ENCODE data around the gene DNAJB12.

DNAJB12 gene

GRCh38 chr10:72306215-72306760, 48.4 kb downstream of the DNAJB12 start:
- H3K27ac ChIP-seq (ENCODE audit: low read length): peak overlapping the region; percentile 71
- TF ChIP-seq CTCF (IDR thresholded peaks at IDR 0.05; ENCODE audit: borderline replicate concordance, extremely low read depth, low read length, poor library complexity, severe bottlenecking) (no peak), EZH2 (IDR thresholded peaks at IDR 0.05; ENCODE audit: borderline replicate concordance, low read depth, low read length, severe bottlenecking) (no peak)
- H3K4me2 ChIP-seq (ENCODE audit: insufficient read depth, low read length): no peak overlapping the region
- H3K36me3 ChIP-seq (ENCODE audit: insufficient read depth, low read length): no peaks in the 10 kb centered on the region
- H3K4me3 ChIP-seq (ENCODE audit: low read depth in 1 of 2, low read length in 2 of 2): no peak overlapping the region
- no peaks in the 10 kb centered on the region for H4K20me1 ChIP-seq (ENCODE audit: insufficient read depth, low read length)
- H3K4me1 ChIP-seq (ENCODE audit: insufficient read depth, low read length): peaks cover 87% of the 10 kb centered on the region
- H3K9me3 ChIP-seq (ENCODE audit: insufficient read depth, low read length, severe bottlenecking): no peaks in the 10 kb centered on the region
- no peak overlapping the region for H3K9ac ChIP-seq (ENCODE audit: low read depth, low read length)
- no peaks in the 10 kb centered on the region for H3K27me3 ChIP-seq (ENCODE audit: insufficient read depth, low read length, poor library complexity)
- H3K79me2 ChIP-seq (ENCODE audit: insufficient read depth, low read length): peaks cover 12% of the 10 kb centered on the region; the same call in 1 of the 2 replicates
- DNase-seq: no peak
- ATAC-seq (ENCODE audit: insufficient read depth, low read depth): no peak
- no peak overlapping the region for H2AFZ ChIP-seq (ENCODE audit: low read depth, low read length)

GRCh38 chr10:72303424-72304128, 51.1 kb downstream of the DNAJB12 start:
- Histone ChIP-seq H3K36me3 (ENCODE audit: insufficient read depth, low read length) (no peaks in the 10 kb centered on the region), H3K9ac (ENCODE audit: low read depth, low read length) (peak overlapping the region; percentile 65), H2AFZ (ENCODE audit: low read depth, low read length) (no peak overlapping the region), H4K20me1 (ENCODE audit: insufficient read depth, low read length) (no peaks in the 10 kb centered on the region), H3K27me3 (ENCODE audit: insufficient read depth, low read length, poor library complexity) (no peaks in the 10 kb centered on the region), H3K4me3 (ENCODE audit: low read depth in 1 of 2, low read length in 2 of 2) (peak overlapping the region in 1 of 2 experiments; percentile 0; a peak in 1 of 4 replicates), H3K27ac (ENCODE audit: low read length) (peak overlapping the region; percentile 88), H3K4me2 (ENCODE audit: insufficient read depth, low read length) (peak overlapping the region; percentile 60; the same call in 1 of the 2 replicates), H3K4me1 (ENCODE audit: insufficient read depth, low read length) (peaks cover 76% of the 10 kb centered on the region), H3K79me2 (ENCODE audit: insufficient read depth, low read length) (peaks cover 12% of the 10 kb centered on the region; the same call in 1 of the 2 replicates), H3K9me3 (ENCODE audit: insufficient read depth, low read length, severe bottlenecking) (no peaks in the 10 kb centered on the region)
- TF ChIP-seq CTCF (IDR thresholded peaks at IDR 0.05; ENCODE audit: borderline replicate concordance, extremely low read depth, low read length, poor library complexity, severe bottlenecking): no peak
- TF ChIP-seq EZH2 (IDR thresholded peaks at IDR 0.05; ENCODE audit: borderline replicate concordance, low read depth, low read length, severe bottlenecking): no peak
- no peak for DNase-seq
- ATAC-seq (ENCODE audit: insufficient read depth, low read depth): peak; percentile 32

GRCh38 chr10:72298592-72299519, 55.9 kb downstream of the DNAJB12 start:
- Histone ChIP-seq H3K4me1 (ENCODE audit: insufficient read depth, low read length) (peaks cover 71% of the 10 kb centered on the region), H3K9ac (ENCODE audit: low read depth, low read length) (no peak overlapping the region), H4K20me1 (ENCODE audit: insufficient read depth, low read length) (no peaks in the 10 kb centered on the region), H3K9me3 (ENCODE audit: insufficient read depth, low read length, severe bottlenecking) (no peaks in the 10 kb centered on the region), H3K79me2 (ENCODE audit: insufficient read depth, low read length) (peaks cover 12% of the 10 kb centered on the region; the same call in 1 of the 2 replicates), H3K27ac (ENCODE audit: low read length) (peak overlapping the region; percentile 86), H3K4me2 (ENCODE audit: insufficient read depth, low read length) (no peak overlapping the region), H3K4me3 (ENCODE audit: low read depth in 1 of 2, low read length in 2 of 2) (no peak overlapping the region), H2AFZ (ENCODE audit: low read depth, low read length) (no peak overlapping the region), H3K27me3 (ENCODE audit: insufficient read depth, low read length, poor library complexity) (no peaks in the 10 kb centered on the region), H3K36me3 (ENCODE audit: insufficient read depth, low read length) (no peaks in the 10 kb centered on the region)
- ATAC-seq (ENCODE audit: insufficient read depth, low read depth): no peak
- DNase-seq: no peak
- TF ChIP-seq EZH2 (IDR thresholded peaks at IDR 0.05; ENCODE audit: borderline replicate concordance, low read depth, low read length, severe bottlenecking): no peak
- no peak for TF ChIP-seq CTCF (IDR thresholded peaks at IDR 0.05; ENCODE audit: borderline replicate concordance, extremely low read depth, low read length, poor library complexity, severe bottlenecking)
